Left hindlimb (tissue), 1 donor: Measurements from ENCODE around the gene LRIG1.

ENCODE experiments used
- DNase-seq: peaks from one replicate; pipeline ENCODE4 v3.0.0-alpha.2; 2018

LRIG1 gene

GRCh38 chr3:66338927-66339326 lies 161.9 kb downstream of the LRIG1 start:
- no peak for DNase-seq

- no peak for DNase-seq
Observed at GRCh38 chr3:66336333-66336766, 164.5 kb downstream of the LRIG1 start.

- DNase-seq, result no peak
Observed at GRCh38 chr3:66335671-66336070, 165.2 kb downstream of the LRIG1 start.
